KOPT-K1 (cell line): ENCODE results near the gene ACAN.

Experiments
- H3K27ac ChIP-seq: fragments of 200-600 bp; sonication (generic); 2 replicates; pipeline ENCODE4 v1.5.1; 2016; ENCODE audit warnings: antibody characterized with exemption, mild to moderate bottlenecking, low read depth, low read length; ENCODE audit not compliant: poor library complexity, severe bottlenecking
- H3K36me3 ChIP-seq: fragments of 200-600 bp; sonication (generic); 2 replicates; pipeline ENCODE4 v1.5.1; 2017; ENCODE audit warnings: antibody characterized with exemption, mild to moderate bottlenecking, low read length, moderate library complexity; ENCODE audit not compliant: insufficient read depth
- H3K9me3 ChIP-seq: fragments of 200-600 bp; sonication (generic); 2 replicates; pipeline ENCODE4 v1.5.1; 2017; ENCODE audit warnings: antibody characterized with exemption, low read length, mild to moderate bottlenecking; ENCODE audit not compliant: insufficient read depth, poor library complexity, severe bottlenecking

The ACAN gene

GRCh38 chr15:88844749-88845386 lies 41.6 kb downstream of the ACAN start:
- no peak overlapping the region for H3K27ac ChIP-seq
- H3K36me3 ChIP-seq = no peaks in the 10 kb centered on the region
- H3K9me3 ChIP-seq = no peaks in the 10 kb centered on the region

DNA sequence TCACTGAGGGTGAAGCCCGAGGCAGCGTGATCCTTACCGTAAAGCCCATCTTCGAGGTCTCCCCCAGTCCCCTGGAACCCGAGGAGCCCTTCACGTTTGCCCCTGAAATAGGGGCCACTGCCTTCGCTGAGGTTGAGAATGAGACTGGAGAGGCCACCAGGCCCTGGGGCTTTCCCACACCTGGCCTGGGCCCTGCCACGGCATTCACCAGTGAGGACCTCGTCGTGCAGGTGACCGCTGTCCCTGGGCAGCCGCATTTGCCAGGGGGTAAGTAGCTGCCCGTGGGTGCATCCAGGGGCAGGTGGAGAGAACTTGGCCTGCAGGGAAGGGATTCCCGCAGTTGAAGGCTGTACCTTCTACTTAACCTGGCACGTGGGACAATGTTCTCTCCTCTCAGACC lies 42.4 kb downstream of the ACAN start:
- Histone ChIP-seq H3K27ac (no peak overlapping the region), H3K9me3 (no peaks in the 10 kb centered on the region), H3K36me3 (no peaks in the 10 kb centered on the region)

DNA sequence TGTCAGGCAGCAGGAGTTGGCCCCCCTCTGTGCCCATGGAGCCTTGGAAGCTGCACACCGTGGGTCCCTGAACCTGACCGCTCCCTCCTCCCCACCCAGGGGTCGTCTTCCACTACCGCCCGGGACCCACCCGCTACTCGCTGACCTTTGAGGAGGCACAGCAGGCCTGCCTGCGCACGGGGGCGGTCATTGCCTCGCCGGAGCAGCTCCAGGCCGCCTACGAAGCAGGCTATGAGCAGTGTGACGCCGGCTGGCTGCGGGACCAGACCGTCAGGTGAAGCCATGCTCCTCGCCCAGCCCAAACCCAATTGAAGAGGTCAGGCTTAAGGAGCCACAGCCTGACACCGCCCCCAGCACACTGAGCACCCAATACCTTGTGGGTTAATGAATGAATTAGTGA lies 43.9 kb downstream of the ACAN start:
- Histone ChIP-seq H3K27ac (no peak overlapping the region), H3K36me3 (no peaks in the 10 kb centered on the region), H3K9me3 (no peaks in the 10 kb centered on the region)

GRCh38 chr15:88848203-88848602 lies 45.0 kb downstream of the ACAN start:
- H3K9me3 ChIP-seq = no peaks in the 10 kb centered on the region
- H3K27ac ChIP-seq = no peak overlapping the region
- no peaks in the 10 kb centered on the region for H3K36me3 ChIP-seq

- no peaks in the 10 kb centered on the region for H3K36me3 ChIP-seq
- H3K27ac ChIP-seq = no peak overlapping the region
- H3K9me3 ChIP-seq = peaks cover 8% of the 10 kb centered on the region
Observed at GRCh38 chr15:88849376-88850072, 46.3 kb downstream of the ACAN start.

- H3K27ac ChIP-seq = no peak overlapping the region
- peaks cover 15% of the 10 kb centered on the region for H3K9me3 ChIP-seq
- no peaks in the 10 kb centered on the region for H3K36me3 ChIP-seq
Observed at GRCh38 chr15:88852476-88852875, 49.2 kb downstream of the ACAN start.

DNA sequence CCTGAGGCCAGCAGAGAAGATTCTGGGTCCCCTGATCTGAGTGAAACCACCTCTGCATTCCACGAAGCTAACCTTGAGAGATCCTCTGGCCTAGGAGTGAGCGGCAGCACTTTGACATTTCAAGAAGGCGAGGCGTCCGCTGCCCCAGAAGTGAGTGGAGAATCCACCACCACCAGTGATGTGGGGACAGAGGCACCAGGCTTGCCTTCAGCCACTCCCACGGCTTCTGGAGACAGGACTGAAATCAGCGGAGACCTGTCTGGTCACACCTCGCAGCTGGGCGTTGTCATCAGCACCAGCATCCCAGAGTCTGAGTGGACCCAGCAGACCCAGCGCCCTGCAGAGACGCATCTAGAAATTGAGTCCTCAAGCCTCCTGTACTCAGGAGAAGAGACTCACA lies 55.7 kb downstream of the ACAN start:
- Histone ChIP-seq H3K27ac (no peak overlapping the region), H3K9me3 (peaks cover 13% of the 10 kb centered on the region), H3K36me3 (no peaks in the 10 kb centered on the region)

GRCh38 chr15:88859550-88859949 lies 56.3 kb downstream of the ACAN start:
- Histone ChIP-seq H3K9me3 (peaks cover 7% of the 10 kb centered on the region), H3K36me3 (no peaks in the 10 kb centered on the region), H3K27ac (no peak overlapping the region)

DNA sequence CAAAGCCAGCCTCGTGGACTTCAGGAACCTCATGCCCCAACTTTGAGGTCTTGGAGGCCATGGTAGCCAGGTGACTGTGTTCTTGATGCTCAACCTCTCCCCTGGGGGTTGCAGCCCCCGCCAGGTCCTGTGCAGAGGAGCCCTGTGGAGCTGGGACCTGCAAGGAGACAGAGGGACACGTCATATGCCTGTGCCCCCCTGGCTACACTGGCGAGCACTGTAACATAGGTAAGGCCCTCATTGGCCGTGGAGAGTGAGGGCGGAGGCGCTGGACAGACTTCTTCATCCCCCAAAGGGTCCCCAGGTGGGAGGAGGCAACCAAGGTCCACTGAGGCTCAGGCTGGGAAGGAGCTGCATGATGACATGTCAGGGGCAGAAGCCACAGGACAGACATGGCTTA lies 57.0 kb downstream of the ACAN start:
- Histone ChIP-seq H3K36me3 (no peaks in the 10 kb centered on the region), H3K27ac (no peak overlapping the region)

GRCh38 chr15:88863412-88863811 lies 60.2 kb downstream of the ACAN start:
- Histone ChIP-seq H3K27ac (no peak overlapping the region), H3K36me3 (no peaks in the 10 kb centered on the region), H3K9me3 (no peaks in the 10 kb centered on the region)

More for the DNA sequence above, 57.0 kb downstream of the ACAN start:
- H3K9me3 ChIP-seq = peaks cover under 1% of the 10 kb centered on the region

GRCh38 chr15:88864861-88865497 lies 61.7 kb downstream of the ACAN start:
- Histone ChIP-seq H3K36me3 (no peaks in the 10 kb centered on the region), H3K27ac (no peak overlapping the region), H3K9me3 (no peaks in the 10 kb centered on the region)

DNA sequence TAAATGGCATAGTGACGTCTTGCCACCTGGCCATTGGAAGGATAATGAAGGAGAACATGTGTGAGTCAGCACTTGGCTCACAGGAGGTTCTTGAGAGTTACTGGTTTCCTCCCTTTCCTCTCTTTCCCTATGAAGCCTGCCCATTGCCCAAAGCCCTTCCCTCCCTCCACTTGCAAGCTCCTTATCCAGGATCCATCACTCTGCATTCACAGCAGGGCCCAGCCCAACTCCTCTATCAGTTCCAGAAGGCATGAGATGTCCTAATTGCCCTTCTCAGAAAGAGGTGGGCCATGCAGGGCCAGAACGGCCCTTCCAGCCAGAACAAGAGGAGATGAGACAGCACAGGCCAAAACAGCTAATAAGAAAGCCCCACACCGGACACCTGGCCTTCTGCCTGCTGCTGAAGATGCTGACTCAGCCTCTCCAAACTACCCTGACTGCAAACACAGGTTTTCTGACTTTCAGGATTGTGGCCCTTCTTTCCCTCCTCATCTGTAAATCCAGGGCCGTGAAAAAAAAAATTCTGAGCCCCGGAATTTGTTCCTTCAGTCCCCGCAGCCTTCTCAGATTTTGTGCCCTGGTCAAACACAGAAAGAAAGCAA lies 62.4 kb downstream of the ACAN start:
- Histone ChIP-seq H3K27ac (no peak overlapping the region), H3K9me3 (no peaks in the 10 kb centered on the region), H3K36me3 (no peaks in the 10 kb centered on the region)

DNA sequence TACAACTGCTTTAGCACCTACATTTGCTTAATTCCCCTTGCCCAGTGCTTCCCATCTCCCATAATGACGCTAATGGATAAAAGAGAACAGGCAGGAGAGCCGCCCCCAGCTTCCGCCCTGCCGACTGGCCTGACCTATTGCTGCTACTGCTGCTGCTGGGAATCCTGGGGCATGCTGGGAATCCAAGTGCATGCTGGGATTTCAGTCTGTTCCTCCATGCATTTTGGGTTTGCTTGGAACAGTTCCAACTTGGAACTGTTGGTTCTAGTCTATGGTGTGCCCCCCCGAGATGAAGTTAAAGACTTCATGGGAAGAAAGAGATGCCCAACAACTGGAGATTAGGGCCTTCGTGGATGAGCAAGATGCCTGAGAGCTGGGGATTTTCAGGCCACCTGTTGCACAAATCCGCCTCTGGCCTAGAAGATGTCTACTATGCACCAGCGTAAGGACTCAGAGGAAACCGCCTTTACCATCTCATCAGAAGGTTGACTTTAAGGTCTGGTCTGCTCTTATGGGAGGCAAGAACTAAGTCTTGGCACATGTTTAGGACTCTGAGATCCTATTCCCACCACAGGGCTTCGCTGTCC lies 63.2 kb downstream of the ACAN start:
- no peak overlapping the region for H3K27ac ChIP-seq
- H3K9me3 ChIP-seq = no peaks in the 10 kb centered on the region
- H3K36me3 ChIP-seq = no peaks in the 10 kb centered on the region

GRCh38 chr15:88871313-88871712 lies 68.1 kb downstream of the ACAN start:
- H3K9me3 ChIP-seq = no peaks in the 10 kb centered on the region
- no peaks in the 10 kb centered on the region for H3K36me3 ChIP-seq
- H3K27ac ChIP-seq = no peak overlapping the region

DNA sequence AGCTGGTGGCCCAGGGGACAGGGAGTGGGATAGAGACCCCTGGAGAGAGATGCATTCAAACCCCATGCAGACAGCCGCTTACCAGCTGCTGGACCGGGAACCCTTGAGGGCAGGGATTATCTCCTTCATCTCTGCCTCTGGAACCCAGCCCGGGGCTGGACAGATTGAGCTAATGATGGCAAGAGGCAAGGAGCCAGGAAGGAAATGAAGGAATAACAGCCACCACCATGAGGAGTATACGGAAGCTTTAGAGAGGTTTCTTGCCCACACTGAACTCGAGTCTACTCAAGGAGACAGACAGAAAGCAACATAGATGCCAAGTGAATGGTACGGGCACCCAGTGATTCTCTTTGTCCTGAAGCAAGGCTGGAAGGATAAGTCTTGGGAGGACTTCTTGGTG lies 68.9 kb downstream of the ACAN start:
- H3K36me3 ChIP-seq = no peaks in the 10 kb centered on the region
- H3K9me3 ChIP-seq = no peaks in the 10 kb centered on the region
- H3K27ac ChIP-seq = no peak overlapping the region
